DND-41 (cell line): ENCODE results near the gene OSBPL3.

Source experiments
- EZH2 ChIP-seq: IDR thresholded peaks from 3 replicates; pipeline ENCODE4 v1.6.1; 2012; ENCODE audit warnings: borderline replicate concordance, low read depth, mild to moderate bottlenecking, moderate library complexity, low read length, inconsistent platforms; ENCODE audit not compliant: severe bottlenecking
- TF ChIP-seq, protein P1 (sequence below): IDR thresholded peaks from 2 replicates; pipeline ENCODE4 v1.5.1; 2012; ENCODE audit warnings: borderline replicate concordance, low read length, moderate library complexity, mild to moderate bottlenecking; ENCODE audit not compliant: poor library complexity, severe bottlenecking; ENCODE audit errors: extremely low read depth

DNA sequence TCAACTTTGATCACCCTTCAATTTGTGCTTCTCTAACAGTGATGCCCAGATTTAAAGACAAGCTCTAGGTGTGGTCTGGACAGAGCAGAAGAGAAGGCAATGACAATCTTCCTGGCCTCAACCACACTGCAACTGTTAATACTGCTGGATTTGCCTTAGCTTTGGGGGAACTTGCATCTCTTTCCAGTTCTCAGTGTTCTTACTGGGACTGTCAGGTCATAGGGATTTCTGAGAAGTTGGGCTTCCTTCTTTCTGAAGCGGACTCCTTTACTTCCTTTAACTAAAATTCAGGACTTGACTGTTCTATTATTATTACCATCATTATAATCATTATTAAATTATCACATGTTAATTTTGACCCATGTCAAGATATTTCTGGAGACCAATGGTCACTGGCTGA, 80.8 kb downstream of the OSBPL3 start:
- TF ChIP-seq, protein P1, sequence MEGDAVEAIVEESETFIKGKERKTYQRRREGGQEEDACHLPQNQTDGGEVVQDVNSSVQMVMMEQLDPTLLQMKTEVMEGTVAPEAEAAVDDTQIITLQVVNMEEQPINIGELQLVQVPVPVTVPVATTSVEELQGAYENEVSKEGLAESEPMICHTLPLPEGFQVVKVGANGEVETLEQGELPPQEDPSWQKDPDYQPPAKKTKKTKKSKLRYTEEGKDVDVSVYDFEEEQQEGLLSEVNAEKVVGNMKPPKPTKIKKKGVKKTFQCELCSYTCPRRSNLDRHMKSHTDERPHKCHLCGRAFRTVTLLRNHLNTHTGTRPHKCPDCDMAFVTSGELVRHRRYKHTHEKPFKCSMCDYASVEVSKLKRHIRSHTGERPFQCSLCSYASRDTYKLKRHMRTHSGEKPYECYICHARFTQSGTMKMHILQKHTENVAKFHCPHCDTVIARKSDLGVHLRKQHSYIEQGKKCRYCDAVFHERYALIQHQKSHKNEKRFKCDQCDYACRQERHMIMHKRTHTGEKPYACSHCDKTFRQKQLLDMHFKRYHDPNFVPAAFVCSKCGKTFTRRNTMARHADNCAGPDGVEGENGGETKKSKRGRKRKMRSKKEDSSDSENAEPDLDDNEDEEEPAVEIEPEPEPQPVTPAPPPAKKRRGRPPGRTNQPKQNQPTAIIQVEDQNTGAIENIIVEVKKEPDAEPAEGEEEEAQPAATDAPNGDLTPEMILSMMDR: no peak
- TF ChIP-seq EZH2: no peak
